ENCODE data around the gene AKAP6. TPM values are rescaled to one million over a fixed set of nuclear protein-coding genes. Genes with fewer than 3 reads are reported as not detected.

The AKAP6 gene
- total RNA-seq, 1 donor from 2014 or later: 8.5 TPM

DNA sequence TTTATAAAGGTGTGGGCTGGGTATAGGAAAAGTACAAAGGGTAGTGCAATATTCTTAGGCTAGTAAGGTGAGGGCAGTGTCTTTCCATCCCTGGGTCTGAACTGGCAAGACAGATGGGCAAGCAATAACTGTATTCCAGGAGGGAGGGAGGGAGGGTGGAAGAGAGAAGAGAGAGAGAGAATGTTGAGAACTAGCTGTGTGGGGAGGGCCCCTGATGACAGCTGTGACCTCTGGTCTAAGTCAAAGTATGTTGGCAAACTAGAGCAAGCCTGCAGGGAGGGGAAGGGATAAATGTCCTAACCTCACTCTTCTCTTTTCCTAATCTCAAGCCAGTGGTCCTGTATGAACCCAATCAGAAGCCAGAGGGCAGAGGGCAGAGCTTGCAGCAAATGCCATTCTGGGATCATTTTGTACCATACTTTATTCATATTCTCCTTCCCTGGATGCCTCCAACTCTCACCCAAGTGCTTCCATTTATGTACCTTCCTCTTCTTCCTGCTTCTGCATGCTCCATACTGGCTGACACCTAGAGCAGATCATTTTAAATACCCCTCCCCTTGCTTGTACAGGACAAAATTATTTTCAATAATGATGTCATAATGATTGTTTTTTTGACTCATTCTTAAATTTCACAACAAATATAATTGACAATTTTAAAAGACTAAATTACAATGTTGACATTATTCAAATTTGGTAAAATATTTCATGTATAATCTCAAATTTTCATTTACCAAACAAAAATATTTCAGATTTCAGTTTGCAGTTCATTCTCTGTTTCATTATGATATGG is 75.9 kb downstream of the AKAP6 start:
- no peak for DNase-seq (ENCODE audit: low spot score in 2 of 2, unreplicated experiment in 2 of 2)
- TF ChIP-seq, protein P1, sequence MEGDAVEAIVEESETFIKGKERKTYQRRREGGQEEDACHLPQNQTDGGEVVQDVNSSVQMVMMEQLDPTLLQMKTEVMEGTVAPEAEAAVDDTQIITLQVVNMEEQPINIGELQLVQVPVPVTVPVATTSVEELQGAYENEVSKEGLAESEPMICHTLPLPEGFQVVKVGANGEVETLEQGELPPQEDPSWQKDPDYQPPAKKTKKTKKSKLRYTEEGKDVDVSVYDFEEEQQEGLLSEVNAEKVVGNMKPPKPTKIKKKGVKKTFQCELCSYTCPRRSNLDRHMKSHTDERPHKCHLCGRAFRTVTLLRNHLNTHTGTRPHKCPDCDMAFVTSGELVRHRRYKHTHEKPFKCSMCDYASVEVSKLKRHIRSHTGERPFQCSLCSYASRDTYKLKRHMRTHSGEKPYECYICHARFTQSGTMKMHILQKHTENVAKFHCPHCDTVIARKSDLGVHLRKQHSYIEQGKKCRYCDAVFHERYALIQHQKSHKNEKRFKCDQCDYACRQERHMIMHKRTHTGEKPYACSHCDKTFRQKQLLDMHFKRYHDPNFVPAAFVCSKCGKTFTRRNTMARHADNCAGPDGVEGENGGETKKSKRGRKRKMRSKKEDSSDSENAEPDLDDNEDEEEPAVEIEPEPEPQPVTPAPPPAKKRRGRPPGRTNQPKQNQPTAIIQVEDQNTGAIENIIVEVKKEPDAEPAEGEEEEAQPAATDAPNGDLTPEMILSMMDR (IDR thresholded peaks at IDR 0.05; ENCODE audit: unreplicated experiment): no peak
- H3K9me3 Mint-ChIP-seq: no peaks in the 10 kb centered on the region
- H3K4me1 Mint-ChIP-seq: peaks cover 47% of the 10 kb centered on the region
- H3K36me3 Mint-ChIP-seq: no peaks in the 10 kb centered on the region
- H3K27ac Mint-ChIP-seq: no peak overlapping the region
- no peak overlapping the region for H3K4me3 Mint-ChIP-seq
- no peaks in the 10 kb centered on the region for H3K27me3 Mint-ChIP-seq (ENCODE audit: low read depth)

- Mint-ChIP-seq H3K27me3 (ENCODE audit: low read depth) (no peaks in the 10 kb centered on the region), H3K36me3 (no peaks in the 10 kb centered on the region), H3K4me3 (no peak overlapping the region), H3K27ac (no peak overlapping the region), H3K4me1 (peaks cover 51% of the 10 kb centered on the region), H3K9me3 (no peaks in the 10 kb centered on the region)
- DNase-seq (ENCODE audit: low spot score in 2 of 2, unreplicated experiment in 2 of 2): no peak
- TF ChIP-seq, protein P1 (IDR thresholded peaks at IDR 0.05; ENCODE audit: unreplicated experiment): no peak
These were observed 76.8 kb downstream of the AKAP6 start for GRCh38 chr14:32405856-32406255.

DNA sequence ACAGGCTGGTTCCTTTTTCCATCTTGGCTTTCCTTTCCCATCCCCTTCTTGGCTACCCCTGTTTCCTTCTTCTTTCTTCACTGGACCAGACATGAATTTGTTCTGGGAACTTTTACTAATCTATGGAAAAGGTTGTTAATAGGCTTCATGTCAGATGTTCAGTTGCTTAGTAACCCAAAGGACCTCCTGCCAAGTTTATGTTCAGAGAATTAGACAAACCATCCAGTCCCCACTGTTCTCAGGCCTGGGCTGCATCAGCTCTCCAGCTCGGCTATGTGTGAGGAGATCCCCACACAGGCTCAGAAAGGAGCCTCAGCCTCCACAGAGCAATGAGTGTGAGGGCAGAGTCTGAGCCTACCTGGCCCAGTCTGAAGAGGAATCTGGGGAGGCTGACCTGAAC is 78.0 kb downstream of the AKAP6 start:
- Mint-ChIP-seq H3K4me1 (peaks cover 48% of the 10 kb centered on the region), H3K27ac (no peak overlapping the region), H3K36me3 (no peaks in the 10 kb centered on the region), H3K4me3 (no peak overlapping the region), H3K9me3 (no peaks in the 10 kb centered on the region), H3K27me3 (ENCODE audit: low read depth) (no peaks in the 10 kb centered on the region)
- DNase-seq (ENCODE audit: low spot score in 2 of 2, unreplicated experiment in 2 of 2): no peak
- TF ChIP-seq, protein P1 (IDR thresholded peaks at IDR 0.05; ENCODE audit: unreplicated experiment): no peak

GRCh38 chr14:32408018-32408417 is 78.9 kb downstream of the AKAP6 start:
- no peaks in the 10 kb centered on the region for H3K36me3 Mint-ChIP-seq
- peak; percentile 28 to 61 for DNase-seq (ENCODE audit: low spot score in 2 of 2, unreplicated experiment in 2 of 2)
- TF ChIP-seq, protein P1 (IDR thresholded peaks at IDR 0.05; ENCODE audit: unreplicated experiment): no peak
- no peak overlapping the region for H3K4me3 Mint-ChIP-seq
- H3K27me3 Mint-ChIP-seq (ENCODE audit: low read depth): no peaks in the 10 kb centered on the region
- no peaks in the 10 kb centered on the region for H3K9me3 Mint-ChIP-seq
- peak overlapping the region; percentile 49 for H3K27ac Mint-ChIP-seq
- H3K4me1 Mint-ChIP-seq: peaks cover 48% of the 10 kb centered on the region

- Mint-ChIP-seq H3K4me3 (no peak overlapping the region), H3K9me3 (no peaks in the 10 kb centered on the region), H3K27me3 (ENCODE audit: low read depth) (no peaks in the 10 kb centered on the region), H3K4me1 (peaks cover 39% of the 10 kb centered on the region), H3K36me3 (no peaks in the 10 kb centered on the region), H3K27ac (no peak overlapping the region)
- TF ChIP-seq, protein P1 (IDR thresholded peaks at IDR 0.05; ENCODE audit: unreplicated experiment): no peak
- no peak for DNase-seq (ENCODE audit: low spot score in 2 of 2, unreplicated experiment in 2 of 2)
These were observed 83.0 kb downstream of the AKAP6 start for GRCh38 chr14:32412103-32412502.

All from mesothelial cell of epicardium (in vitro differentiated cells).